HG03575 (cell line): Measurements from ENCODE around the gene TRPC4.

Source experiments
- ATAC-seq: cut with Tn5 transposase; IDR thresholded peaks from one replicate; pipeline ENCODE4 v1.9.1; 2021; ENCODE audit not compliant: unreplicated experiment, insufficient number of reproducible peaks, low FRiP score; ENCODE audit errors: extremely low read depth

Gene TRPC4

GRCh38 chr13:37636701-37637100, 232.9 kb downstream of the TRPC4 start:
- ATAC-seq, result no peak

- ATAC-seq, result no peak
These were observed 237.3 kb downstream of the TRPC4 start for GRCh38 chr13:37632294-37632693.

- no peak for ATAC-seq
These were observed 242.1 kb downstream of the TRPC4 start for GRCh38 chr13:37627428-37627827.

GRCh38 chr13:37621811-37622361, 247.7 kb downstream of the TRPC4 start:
- ATAC-seq, result no peak

GRCh38 chr13:37618554-37618953, 251.0 kb downstream of the TRPC4 start:
- no peak for ATAC-seq

- no peak for ATAC-seq
These were observed 252.4 kb downstream of the TRPC4 start for GRCh38 chr13:37617173-37617572.

GRCh38 chr13:37616131-37616530, 253.4 kb downstream of the TRPC4 start:
- ATAC-seq, result no peak

- ATAC-seq, result no peak
These were observed 254.3 kb downstream of the TRPC4 start for GRCh38 chr13:37615276-37615675.

GRCh38 chr13:37613638-37614037, 255.9 kb downstream of the TRPC4 start:
- no peak for ATAC-seq

GRCh38 chr13:37613236-37613635, 256.3 kb downstream of the TRPC4 start:
- no peak for ATAC-seq

- ATAC-seq, result no peak
These were observed 260.7 kb downstream of the TRPC4 start for GRCh38 chr13:37608750-37609339.

GRCh38 chr13:37602733-37603381, 266.7 kb downstream of the TRPC4 start:
- ATAC-seq, result no peak

- no peak for ATAC-seq
These were observed 267.7 kb downstream of the TRPC4 start for GRCh38 chr13:37601648-37602440.

- no peak for ATAC-seq
These were observed 270.1 kb downstream of the TRPC4 start for GRCh38 chr13:37599519-37599918.

GRCh38 chr13:37598597-37598996, 271.0 kb downstream of the TRPC4 start, which contains the start of gene POSTN:
POSTN (minus strand) TSS chr13:37598768; CDS start chr13:37598726, 42 bp downstream.
- ATAC-seq, result no peak

- no peak for ATAC-seq
These were observed 272.0 kb downstream of the TRPC4 start for GRCh38 chr13:37597477-37598025.

- no peak for ATAC-seq
These were observed 272.8 kb downstream of the TRPC4 start for GRCh38 chr13:37596805-37597204.

GRCh38 chr13:37595162-37595561, 274.4 kb downstream of the TRPC4 start:
- no peak for ATAC-seq

GRCh38 chr13:37594550-37594949, 275.0 kb downstream of the TRPC4 start:
- ATAC-seq, result no peak
